H1 (cell line): ENCODE results near the gene CCDC9B. TPM values are rescaled to one million over a fixed set of nuclear protein-coding genes. Genes with fewer than 3 reads are reported as not detected.

Experiments
- CTCF ChIA-PET: fragments of 300-600 bp; sonication (Branson Sonifier 250); formaldehyde crosslinking; loops from one replicate; lab custom pipeline; 2021; ENCODE audit not compliant: partially characterized antibody; lab: Charles Lee
- POLR2A ChIA-PET: fragments of 300-600 bp; sonication (Branson Sonifier 250); formaldehyde crosslinking; loops from one replicate; lab custom pipeline; 2021; ENCODE audit warnings: inconsistent platforms; ENCODE audit not compliant: partially characterized antibody; lab: Charles Lee
- DNase-seq, 2 experiments: peaks; one replicate each; pipeline versions ENCODE4 v3.0.0 to v3.0.0-alpha.2; 2010 to 2022; ENCODE audit warnings: low spot score in 2 of 2, low read depth in 1 of 2, mixed read lengths in 1 of 2
- FAIRE-seq: peaks from 2 replicates; lab custom pipeline; 2011; peaks lifted over from hg19 to GRCh38; lab: Jason Lieb, UNC
- H2AFZ ChIP-seq: 2 replicates; pipeline ENCODE4 v1.8.1; 2012; ENCODE audit warnings: low read length, inconsistent platforms
- H2AK5ac ChIP-seq: 2 replicates; pipeline ENCODE4 v1.6.1; 2013; ENCODE audit warnings: low read depth, low read length
- H2BK120ac ChIP-seq: replicated peaks from 2 replicates; pipeline ENCODE3; 2013; ENCODE audit warnings: low read depth, low read length, inconsistent platforms
- H2BK12ac ChIP-seq: 2 replicates; pipeline ENCODE4 v1.6.1; 2013; ENCODE audit warnings: low read depth, low read length
- H2BK15ac ChIP-seq: 2 replicates; pipeline ENCODE4 v1.6.1; 2013; ENCODE audit warnings: low read length
- H2BK20ac ChIP-seq: 2 replicates; pipeline ENCODE4 v1.6.1; 2013; ENCODE audit warnings: low read length
- H2BK5ac ChIP-seq: 2 replicates; pipeline ENCODE4 v1.6.1; 2013; ENCODE audit warnings: low read depth, low read length
- H3K14ac ChIP-seq: 2 replicates; pipeline ENCODE4 v1.6.1; 2013; ENCODE audit warnings: inconsistent platforms; ENCODE audit not compliant: insufficient read length
- H3K18ac ChIP-seq: 2 replicates; pipeline ENCODE4 v1.6.1; 2013; ENCODE audit warnings: low read length; ENCODE audit errors: extremely low read depth
- H3K23ac ChIP-seq: 2 replicates; pipeline ENCODE4 v1.6.1; 2013; ENCODE audit warnings: inconsistent platforms; ENCODE audit not compliant: insufficient read length
- H3K23me2 ChIP-seq: 2 replicates; pipeline ENCODE4 v1.6.1; 2013; ENCODE audit warnings: low read depth, low read length
- H3K27ac ChIP-seq: 2 replicates; pipeline ENCODE4 v1.6.1; 2011; ENCODE audit warnings: low read depth, low read length, inconsistent platforms
- H3K27me3 ChIP-seq, 4 experiments: replicated peaks in 1 of 4; 1 replicate in 1 of 4; 2 replicates in 3 of 4; pipeline versions ENCODE4 v1.6.1 to v1.8.1; 2011 to 2013; ENCODE audit warnings: low read length in 3 of 4, mild to moderate bottlenecking in 3 of 4, inconsistent platforms in 2 of 4, mixed read lengths in 2 of 4, moderate library complexity in 1 of 4; ENCODE audit not compliant: control insufficient read depth in 3 of 4, insufficient read depth in 3 of 4; ENCODE audit errors: extremely low read depth in 1 of 4
- H3K36me3 ChIP-seq, 4 experiments: 2 replicates each; pipeline versions ENCODE4 v1.6.1 to v1.8.1; 2011 to 2013; ENCODE audit warnings: mild to moderate bottlenecking in 4 of 4, low read length in 3 of 4, moderate library complexity in 2 of 4, control low read depth in 1 of 4, inconsistent platforms in 1 of 4; ENCODE audit not compliant: insufficient read depth in 4 of 4, control insufficient read depth in 2 of 4
- H3K4ac ChIP-seq: replicated peaks from 2 replicates; pipeline ENCODE3; 2013; ENCODE audit warnings: low read length, low read depth, mixed read lengths, inconsistent platforms; ENCODE audit not compliant: insufficient read length
- H3K4me1 ChIP-seq, 4 experiments: replicated peaks in 1 of 4; 1 replicate in 1 of 4; 2 replicates in 3 of 4; pipeline versions ENCODE4 v1.6.1 to v1.8.1; 2011 to 2013; ENCODE audit warnings: low read length in 3 of 4, inconsistent platforms in 2 of 4, mixed read lengths in 1 of 4; ENCODE audit not compliant: insufficient read depth in 4 of 4, control insufficient read depth in 3 of 4
- H3K4me2 ChIP-seq, 2 experiments: 2 replicates each; pipeline versions ENCODE4 v1.6.1 to v1.8.1; 2011 to 2013; ENCODE audit warnings: low read depth in 2 of 2, low read length in 2 of 2, control low read depth in 1 of 2, inconsistent platforms in 1 of 2, mild to moderate bottlenecking in 1 of 2; ENCODE audit not compliant: insufficient read depth in 1 of 2
- H3K4me3 ChIP-seq, 4 experiments: fragments of 200-600, 300-600 bp in 1 of 4; sonication (generic), shearing (Covaris generic), sonication (Bioruptor Twin) in 1 of 4; 2 replicates each; pipeline versions ENCODE4 v1.5.1 to v1.8.1; 2011 to 2016; ENCODE audit warnings: low read length in 4 of 4, low read depth in 3 of 4, control low read depth in 2 of 4, inconsistent platforms in 2 of 4, mild to moderate bottlenecking in 2 of 4, mixed read lengths in 1 of 4, moderate library complexity in 1 of 4; ENCODE audit not compliant: insufficient read depth in 2 of 4; ENCODE audit errors: extremely low read depth in 1 of 4
- H3K56ac ChIP-seq: replicated peaks from 2 replicates; pipeline ENCODE3; 2013; ENCODE audit warnings: low read depth, mild to moderate bottlenecking, mixed read lengths, low read length, inconsistent platforms; ENCODE audit not compliant: insufficient read length
- H3K79me1 ChIP-seq: 2 replicates; pipeline ENCODE4 v1.6.1; 2013; ENCODE audit warnings: low read depth, low read length, control low read depth
- H3K79me2 ChIP-seq, 2 experiments: 2 replicates each; pipeline versions ENCODE4 v1.6.1 to v1.8.1; 2012 to 2013; ENCODE audit warnings: low read length in 2 of 2, mild to moderate bottlenecking in 2 of 2, inconsistent platforms in 1 of 2; ENCODE audit not compliant: insufficient read depth in 2 of 2, control insufficient read depth in 1 of 2
- H3K9ac ChIP-seq, 4 experiments: replicated peaks in 1 of 4; 1 replicate in 1 of 4; 2 replicates in 3 of 4; pipeline versions ENCODE4 v1.6.1 to v1.8.1; 2011 to 2013; ENCODE audit warnings: low read depth in 3 of 4, low read length in 3 of 4, control low read depth in 2 of 4, mild to moderate bottlenecking in 2 of 4, moderate library complexity in 2 of 4, inconsistent platforms in 1 of 4; ENCODE audit errors: extremely low read depth in 1 of 4
- H3K9me3 ChIP-seq, 2 experiments: 2 replicates each; pipeline versions ENCODE4 v1.6.1 to v1.8.1; 2012 to 2013; ENCODE audit warnings: mild to moderate bottlenecking in 2 of 2, moderate library complexity in 2 of 2, control low read depth in 1 of 2, inconsistent platforms in 1 of 2, low read depth in 1 of 2, low read length in 1 of 2, mixed read lengths in 1 of 2; ENCODE audit not compliant: insufficient read depth in 2 of 2
- H4K20me1 ChIP-seq, 2 experiments: replicated peaks in 1 of 2; 2 replicates each; pipeline versions ENCODE3 to v1.8.1; 2011 to 2013; ENCODE audit warnings: inconsistent platforms in 2 of 2, low read length in 2 of 2, mild to moderate bottlenecking in 1 of 2; ENCODE audit not compliant: insufficient read depth in 2 of 2, control insufficient read depth in 1 of 2
- H4K5ac ChIP-seq: 2 replicates; pipeline ENCODE4 v1.6.1; 2013; ENCODE audit warnings: low read length, low read depth, mixed read lengths, inconsistent platforms; ENCODE audit not compliant: insufficient read length
- H4K8ac ChIP-seq: 2 replicates; pipeline ENCODE4 v1.8.0; 2013; ENCODE audit warnings: mild to moderate bottlenecking, moderate library complexity, low read length, inconsistent platforms; ENCODE audit not compliant: insufficient read depth; ENCODE audit errors: extremely low read depth
- H4K91ac ChIP-seq: replicated peaks from 2 replicates; pipeline ENCODE3; 2013; ENCODE audit warnings: low read length, mixed read lengths, inconsistent platforms; ENCODE audit not compliant: insufficient read length
- BACH1 ChIP-seq: IDR thresholded peaks from 2 replicates; pipeline ENCODE4 v1.6.1; 2012; ENCODE audit warnings: low read length, improper control_type of control experiment
- EGR1 ChIP-seq: IDR thresholded peaks from 2 replicates; pipeline ENCODE4 v1.6.1; 2011; ENCODE audit warnings: low read depth, low read length, borderline replicate concordance
- GTF2F1 ChIP-seq: IDR thresholded peaks from 2 replicates; pipeline ENCODE4 v1.6.1; 2012; ENCODE audit warnings: low read depth, low read length, improper control_type of control experiment, borderline replicate concordance
- WGBS, 2 experiments: shearing (Covaris generic) in 1 of 2; methylation state at CpG; one replicate each; pipeline versions ENCODE4 v1.1.6 to v1.1.7; 2013 to 2015; ENCODE audit warnings: low lambda C conversion rate in 2 of 2, mixed read lengths in 2 of 2, inconsistent platforms in 1 of 2, low coverage in 1 of 2, missing lambda C conversion rate in 1 of 2; ENCODE audit not compliant: insufficient replicate concordance in 2 of 2, insufficient coverage in 1 of 2, insufficient read length in 1 of 2; ENCODE audit errors: extremely low coverage in 1 of 2, missing lambda C conversion rate in 1 of 2; 5-methylcytosine and 5-hydroxymethylcytosine counted together
- polyA plus RNA-seq, 7 experiments: library from polyadenylated mRNA; depleted of rRNA in 3 of 7; stranded (reverse) in 5 of 7; unstranded in 2 of 7; fragments of >200 nt in 5 of 7; fragments of 200-250 nt in 2 of 7; gene quantifications; 1 replicate in 5 of 7; 2 replicates in 1 of 7; 4 replicates in 1 of 7; pipeline versions ENCODE4 v1.2.1 to v1.2.3, GENCODE V29; 2011 to 2013; ENCODE audit warnings: missing spikeins in 2 of 7, mixed read lengths in 2 of 7
- total RNA-seq: library from RNA; stranded (reverse); fragmentation: NEBNext Ultra II Directional; extraction: Animal tissue kit (Norgen Biotek cat#: 25700); gene quantifications from 2 replicates; pipeline ENCODE4 v1.2.1, GENCODE V29; 2021
- TF ChIP-seq, protein P1 (sequence below): IDR thresholded peaks from 2 replicates; pipeline ENCODE4 v1.6.1; 2012; ENCODE audit warnings: low read length, inconsistent platforms

The CCDC9B gene
- total and polyA plus RNA-seq, 2 of the 8 experiments (the other 6 are each of a cell fraction or from before 2014, with no cell fraction given): 0.45 to 0.78 TPM

GRCh38 chr15:40345225-40345866 lies 4.6 kb upstream of the CCDC9B start:
- H3K14ac ChIP-seq: no peak overlapping the region
- H3K27ac ChIP-seq: no peak overlapping the region
- H3K36me3 ChIP-seq: no peaks in the 10 kb centered on the region
- H3K18ac ChIP-seq: no peak overlapping the region
- no peak overlapping the region for H2BK5ac ChIP-seq
- no peak overlapping the region for H3K4ac ChIP-seq
- no peaks in the 10 kb centered on the region for H3K23me2 ChIP-seq
- no peak overlapping the region for H3K56ac ChIP-seq
- H2AK5ac ChIP-seq: no peak overlapping the region
- H4K91ac ChIP-seq: no peak overlapping the region
- H3K4me3 ChIP-seq: no peak overlapping the region
- WGBS, 2 experiments: 84% methylated on average over 8 of the region's 10 CpGs; no CpG with 5 or more reads in 1 of the 2 experiments
- H3K9ac ChIP-seq: no peak overlapping the region
- no peak overlapping the region for H2AFZ ChIP-seq
- no peak overlapping the region for H3K4me2 ChIP-seq
- no peaks in the 10 kb centered on the region for H3K79me2 ChIP-seq
- 0 out of 2 replicates have a peak overlapping the region, but pooled peaks have one; percentile 39 for H2BK12ac ChIP-seq
- H3K23ac ChIP-seq: no peak overlapping the region
- no peaks in the 10 kb centered on the region for H3K27me3 ChIP-seq
- POLR2A ChIA-PET: interaction anchor here (0.6 to 1.7 kb wide), 4 partner anchors 9 to 167 kb away, joined by 3 to 6 read pairs (median 4); no protein-coding TSS in a partner anchor
- H4K5ac ChIP-seq: no peak overlapping the region
- H2BK15ac ChIP-seq: no peak overlapping the region
- H3K9me3 ChIP-seq: no peaks in the 10 kb centered on the region
- no peaks in the 10 kb centered on the region for H3K79me1 ChIP-seq
- H4K20me1 ChIP-seq: no peaks in the 10 kb centered on the region
- DNase-seq (no peak), FAIRE-seq (no peak)
- CTCF ChIA-PET: interaction anchor here (1.1 to 27.4 kb wide), 15 partner anchors 5 to 84 kb away, joined by 4 to 584 read pairs (median 59); partner anchors contain the start of genes ANKRD63, CCDC9B, DISP2 and INAFM2
- H3K4me1 ChIP-seq: peaks cover 0 to 14% (median 6%) of the 10 kb centered on the region in 4 experiments; a peak in 5 of 7 replicates
- no peak overlapping the region for H2BK120ac ChIP-seq
- no peak overlapping the region for H2BK20ac ChIP-seq
- peak overlapping the region; percentile 36; the same call in 1 of the 2 replicates for H4K8ac ChIP-seq
- TF ChIP-seq EGR1 (no peak), BACH1 (no peak), GTF2F1 (no peak)
- TF ChIP-seq, protein P1, sequence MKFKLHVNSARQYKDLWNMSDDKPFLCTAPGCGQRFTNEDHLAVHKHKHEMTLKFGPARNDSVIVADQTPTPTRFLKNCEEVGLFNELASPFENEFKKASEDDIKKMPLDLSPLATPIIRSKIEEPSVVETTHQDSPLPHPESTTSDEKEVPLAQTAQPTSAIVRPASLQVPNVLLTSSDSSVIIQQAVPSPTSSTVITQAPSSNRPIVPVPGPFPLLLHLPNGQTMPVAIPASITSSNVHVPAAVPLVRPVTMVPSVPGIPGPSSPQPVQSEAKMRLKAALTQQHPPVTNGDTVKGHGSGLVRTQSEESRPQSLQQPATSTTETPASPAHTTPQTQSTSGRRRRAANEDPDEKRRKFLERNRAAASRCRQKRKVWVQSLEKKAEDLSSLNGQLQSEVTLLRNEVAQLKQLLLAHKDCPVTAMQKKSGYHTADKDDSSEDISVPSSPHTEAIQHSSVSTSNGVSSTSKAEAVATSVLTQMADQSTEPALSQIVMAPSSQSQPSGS: no peak
